HepG2 (cell line): ENCODE results near the gene DLG2. TPM values are rescaled to one million over a fixed set of nuclear protein-coding genes. Genes with fewer than 3 reads are reported as not detected.

Source experiments
- ATAC-seq: fragments of 200-7000 bp; cut with Tn5 transposase; 3 replicates; pipeline ENCODE4 v1.9.1; 2020; ENCODE audit warnings: mild to moderate bottlenecking, moderate library complexity
- BruUV-seq: library from RNA; stranded (reverse); fragments of 400-500 nt; replicated peaks from 2 replicates; lab custom pipeline; 2021; lab: Mats Ljungman, UMichigan
- CTCF ChIA-PET: fragments of 300-600 bp; formaldehyde crosslinking; extraction: SDS; loops from one replicate; lab custom pipeline; 2021; ENCODE audit warnings: low total read pairs, inconsistent platforms, low intra/inter-chr PET ratio; lab: Yijun Ruan, JAX
- POLR2A ChIA-PET: fragments of 350-600 bp; sonication (Branson Sonifier 250); formaldehyde crosslinking; loops from one replicate; lab custom pipeline; 2020; ENCODE audit warnings: antibody characterized with exemption, inconsistent platforms; lab: Yijun Ruan, JAX
- DNase-seq: peaks from one replicate; pipeline ENCODE4 v3.0.0-alpha.2; 2015; ENCODE audit warnings: low spot score
- FAIRE-seq: peaks from 3 replicates; lab custom pipeline; 2011; peaks lifted over from hg19 to GRCh38; lab: Jason Lieb, UNC
- H2AFZ ChIP-seq: one replicate; pipeline ENCODE4 v1.6.1; 2011; ENCODE audit warnings: low read length, inconsistent platforms
- H3K27ac ChIP-seq: fragments of 300-600 bp; 3 replicates; pipeline ENCODE4 v1.8.0; 2011; ENCODE audit warnings: mixed run types, mild to moderate bottlenecking, mixed read lengths, low read length, inconsistent platforms; ENCODE audit not compliant: insufficient read depth; ENCODE audit errors: extremely low read length
- H3K27me3 ChIP-seq, 2 experiments: fragments of 200-600 bp in 1 of 2; 2 replicates in 1 of 2; 3 replicates in 1 of 2; pipeline versions ENCODE4 v1.6.0 to v1.8.0; 2011; ENCODE audit warnings: low read length in 2 of 2, mild to moderate bottlenecking in 2 of 2, moderate library complexity in 2 of 2, inconsistent platforms in 1 of 2; ENCODE audit not compliant: insufficient read depth in 2 of 2, control insufficient read depth in 1 of 2
- H3K36me3 ChIP-seq, 2 experiments: fragments of 200-600 bp in 1 of 2; replicated peaks in 1 of 2; 2 replicates in 1 of 2; 3 replicates in 1 of 2; pipeline versions ENCODE4 v1.5.1 to v1.8.0; 2011; ENCODE audit warnings: low read length in 2 of 2, inconsistent platforms in 1 of 2; ENCODE audit not compliant: insufficient read depth in 2 of 2, control insufficient read depth in 1 of 2
- H3K4me1 ChIP-seq: 2 replicates; pipeline ENCODE4 v1.5.1; 2012; ENCODE audit warnings: low read length, inconsistent platforms; ENCODE audit not compliant: insufficient read depth
- H3K4me2 ChIP-seq: 2 replicates; pipeline ENCODE4 v1.6.0; 2011; ENCODE audit warnings: low read depth, low read length, inconsistent platforms
- H3K4me3 ChIP-seq, 3 experiments: fragments of 200-600 bp in 1 of 3; sonication (generic), shearing (Covaris generic) in 1 of 3; replicated peaks in 1 of 3; 2 replicates each; pipeline ENCODE4 v1.5.1; 2011 to 2016; ENCODE audit warnings: low read length in 3 of 3, inconsistent platforms in 2 of 3, low read depth in 2 of 3, mild to moderate bottlenecking in 2 of 3, control low read depth in 1 of 3, mixed read lengths in 1 of 3; ENCODE audit not compliant: insufficient read depth in 1 of 3
- H3K79me2 ChIP-seq: one replicate; pipeline ENCODE4 v1.6.1; 2011; ENCODE audit warnings: low read length, inconsistent platforms; ENCODE audit not compliant: insufficient read depth
- H3K9ac ChIP-seq: 2 replicates; pipeline ENCODE4 v1.6.0; 2011; ENCODE audit warnings: mild to moderate bottlenecking, low read depth, low read length, inconsistent platforms; ENCODE audit not compliant: insufficient read depth
- H3K9me3 ChIP-seq: 2 replicates; pipeline ENCODE4 v1.5.1; 2012; ENCODE audit warnings: mild to moderate bottlenecking, low read length
- H4K20me1 ChIP-seq: 2 replicates; pipeline ENCODE4 v1.6.0; 2011; ENCODE audit warnings: inconsistent platforms, mild to moderate bottlenecking, low read length, moderate library complexity; ENCODE audit not compliant: insufficient read depth
- AGO2 ChIP-seq: fragments of 200-400 bp; formaldehyde crosslinking; optimal IDR thresholded peaks from 2 replicates; pipeline ENCODE3; 2017; ENCODE audit warnings: mild to moderate bottlenecking, low read depth, low read length, moderate library complexity
- HNF1A ChIP-seq, 2 experiments: sonication (generic) in 1 of 2; formaldehyde crosslinking in 1 of 2; IDR thresholded peaks; 2 replicates each; pipeline versions ENCODE4 v1.4.0 to v1.6.1; 2016 to 2020; ENCODE audit warnings: borderline replicate concordance in 1 of 2, low read depth in 1 of 2, mild to moderate bottlenecking in 1 of 2, missing genetic modification reagents in 1 of 2
- JARID2 ChIP-seq: sonication (generic); formaldehyde crosslinking; IDR thresholded peaks from 2 replicates; pipeline ENCODE4 v1.8.1; 2023; ENCODE audit warnings: missing genetic modification reagents, inconsistent platforms; ENCODE audit not compliant: insufficient replicate concordance
- KDM5A ChIP-seq: fragments of 200-600 bp; sonication (generic); IDR thresholded peaks from 2 replicates; pipeline ENCODE4 v1.7.0; 2018; ENCODE audit warnings: antibody characterized with exemption, mild to moderate bottlenecking, low read length, borderline replicate concordance
- PREB ChIP-seq: sonication (generic); formaldehyde crosslinking; IDR thresholded peaks from 2 replicates; pipeline ENCODE4 v1.4.0; 2020; ENCODE audit warnings: missing genetic modification reagents
- ZBTB44 ChIP-seq: sonication (generic); formaldehyde crosslinking; IDR thresholded peaks from 2 replicates; pipeline ENCODE4 v1.4.0; 2020; ENCODE audit warnings: missing genetic modification reagents
- ZFP36L2 ChIP-seq: sonication (generic); formaldehyde crosslinking; IDR thresholded peaks from 2 replicates; pipeline ENCODE4 v1.4.0; 2020; ENCODE audit warnings: missing genetic modification reagents
- ZNF253 ChIP-seq: sonication (generic); formaldehyde crosslinking; IDR thresholded peaks from 2 replicates; pipeline ENCODE4 v1.8.0; 2022; ENCODE audit warnings: mild to moderate bottlenecking, missing genetic modification reagents, borderline replicate concordance
- ZNF335 ChIP-seq: sonication (generic); formaldehyde crosslinking; IDR thresholded peaks from 2 replicates; pipeline ENCODE4 v1.4.0; 2020; ENCODE audit warnings: missing genetic modification reagents
- ZNF446 ChIP-seq: sonication (generic); formaldehyde crosslinking; IDR thresholded peaks from 2 replicates; pipeline ENCODE4 v1.5.0; 2020; ENCODE audit warnings: mild to moderate bottlenecking, missing genetic modification reagents
- ZNF513 ChIP-seq: sonication (generic); formaldehyde crosslinking; conservative IDR thresholded peaks from 2 replicates; pipeline ENCODE4 v1.5.0; 2020; ENCODE audit warnings: missing genetic modification reagents
- WGBS: methylation state at CpG from one replicate; pipeline ENCODE4 v1.1.6; 2017; ENCODE audit warnings: low lambda C conversion rate; 5-methylcytosine and 5-hydroxymethylcytosine counted together
- in situ Hi-C: cut with HindIII; loops from 2 replicates; pipeline ENCODE4 v1.10.0; 2017; ENCODE audit warnings: low pct_unique_long_range_greater_than_20kb; ENCODE audit not compliant: extremely low pct_ligation_motif_present
- intact Hi-C: fragments of 100-400 bp; cut with micrococcal nuclease; formaldehyde crosslinking; loops from one replicate; pipeline ENCODE4 v1.10.0; 2022; ENCODE audit not compliant: unreplicated experiment
- polyA plus RNA-seq, 8 experiments: library from polyadenylated mRNA; depleted of rRNA in 3 of 8; stranded (reverse) in 7 of 8; unstranded in 1 of 8; fragments of >200 nt; fragmentation: Illumina TruSeq in 4 of 8; extraction: Trizol in 4 of 8; gene quantifications; 2 replicates each; pipeline versions ENCODE4 v1.2.1 to v1.2.3, GENCODE V29; 2011 to 2016; ENCODE audit warnings: low read depth in 4 of 8, missing spikeins in 1 of 8, mixed read lengths in 1 of 8; ENCODE audit not compliant: insufficient read depth in 1 of 8
- total RNA-seq, 5 experiments: library from RNA; depleted of rRNA; stranded (reverse); fragments of >200 nt; fragmentation: Illumina TruSeq; extraction: Trizol; gene quantifications; 2 replicates each; pipeline ENCODE4 v1.2.3, GENCODE V29; 2016; ENCODE audit warnings: low read depth in 1 of 5

The DLG2 gene
- total and polyA plus RNA-seq, 2 of the 13 experiments (the other 11 are each of a cell fraction or from before 2014, with no cell fraction given), result 0.46 to 1.0 TPM

- BruUV-seq, result no TSS peak
- POLR2A ChIA-PET, result no interaction called here
- H3K4me3 ChIP-seq, result no peak overlapping the region
Observed at GRCh38 chr11:84035645-84036044, 1591.5 kb downstream of the DLG2 start.

GRCh38 chr11:84034484-84034883 lies 1592.7 kb downstream of the DLG2 start:
- DNase-seq (no peak), FAIRE-seq (no peak), ATAC-seq (no peak)
- CTCF ChIA-PET, result no interaction called here
- Histone ChIP-seq H3K27me3 (no peaks in the 10 kb centered on the region), H3K4me3 (no peak overlapping the region), H3K9ac (no peak overlapping the region), H4K20me1 (no peaks in the 10 kb centered on the region), H3K27ac (no peak overlapping the region), H3K4me1 (no peaks in the 10 kb centered on the region), H2AFZ (no peak overlapping the region), H3K79me2 (no peaks in the 10 kb centered on the region), H3K9me3 (no peaks in the 10 kb centered on the region), H3K4me2 (no peak overlapping the region), H3K36me3 (no peaks in the 10 kb centered on the region)
- POLR2A ChIA-PET, result no interaction called here
- in situ Hi-C loops (no loop called here), intact Hi-C loops (no loop called here)
- no TSS peak for BruUV-seq
- no peak for TF ChIP-seq KDM5A
- TF ChIP-seq PREB (CRISPR knock-in tag), result no peak
- no peak for TF ChIP-seq JARID2
- TF ChIP-seq ZNF513, result no peak
- no peak for TF ChIP-seq ZBTB44 (CRISPR knock-in tag)
- TF ChIP-seq ZFP36L2, result no peak
- no peak for TF ChIP-seq AGO2
- TF ChIP-seq ZNF335, result no peak
- TF ChIP-seq HNF1A (IDR thresholded peaks at IDR 0.05; ENCODE audit: low read depth), result no peak
- TF ChIP-seq HNF1A (CRISPR knock-in tag; IDR thresholded peaks at IDR 0.05; ENCODE audit: borderline replicate concordance), result no peak

More at GRCh38 chr11:84035645-84036044, 1591.5 kb downstream of the DLG2 start:
- intact Hi-C loops, result no loop called here
- TF ChIP-seq ZNF446 (CRISPR knock-in tag) (no peak), ZNF253 (CRISPR knock-in tag) (no peak)
- in situ Hi-C loops, result no loop called here
- H2AFZ ChIP-seq, result no peak overlapping the region
- CTCF ChIA-PET, result no interaction called here
- no peak overlapping the region for H3K4me2 ChIP-seq
- H3K9me3 ChIP-seq, result no peaks in the 10 kb centered on the region
- no peaks in the 10 kb centered on the region for H3K4me1 ChIP-seq
- no peaks in the 10 kb centered on the region for H3K36me3 ChIP-seq
- no peak overlapping the region for H3K9ac ChIP-seq
- no peaks in the 10 kb centered on the region for H3K27me3 ChIP-seq
- WGBS, result 2% methylated on average over 2 of the region's 2 CpGs
- ATAC-seq (no peak), FAIRE-seq (no peak), DNase-seq (no peak)
- H3K79me2 ChIP-seq, result no peaks in the 10 kb centered on the region
- H4K20me1 ChIP-seq, result no peaks in the 10 kb centered on the region
- H3K27ac ChIP-seq, result no peak overlapping the region
